Glomerular visceral epithelial cell (primary cell): ENCODE results near the gene RIPK1.
A peak's percentile ranks its signal among the peaks of the same experiment; 100 is the strongest.
"Not testable (repeated sequence)": the region's sequence is repeated elsewhere in the genome, so short reads cannot be mapped to it uniquely, and the experiment has no call there.

Source experiments
- DNase-seq: peaks from one replicate; pipeline ENCODE4 v3.0.0-alpha.2; 2016; ENCODE audit errors: extremely low spot score

RIPK1 gene

DNA sequence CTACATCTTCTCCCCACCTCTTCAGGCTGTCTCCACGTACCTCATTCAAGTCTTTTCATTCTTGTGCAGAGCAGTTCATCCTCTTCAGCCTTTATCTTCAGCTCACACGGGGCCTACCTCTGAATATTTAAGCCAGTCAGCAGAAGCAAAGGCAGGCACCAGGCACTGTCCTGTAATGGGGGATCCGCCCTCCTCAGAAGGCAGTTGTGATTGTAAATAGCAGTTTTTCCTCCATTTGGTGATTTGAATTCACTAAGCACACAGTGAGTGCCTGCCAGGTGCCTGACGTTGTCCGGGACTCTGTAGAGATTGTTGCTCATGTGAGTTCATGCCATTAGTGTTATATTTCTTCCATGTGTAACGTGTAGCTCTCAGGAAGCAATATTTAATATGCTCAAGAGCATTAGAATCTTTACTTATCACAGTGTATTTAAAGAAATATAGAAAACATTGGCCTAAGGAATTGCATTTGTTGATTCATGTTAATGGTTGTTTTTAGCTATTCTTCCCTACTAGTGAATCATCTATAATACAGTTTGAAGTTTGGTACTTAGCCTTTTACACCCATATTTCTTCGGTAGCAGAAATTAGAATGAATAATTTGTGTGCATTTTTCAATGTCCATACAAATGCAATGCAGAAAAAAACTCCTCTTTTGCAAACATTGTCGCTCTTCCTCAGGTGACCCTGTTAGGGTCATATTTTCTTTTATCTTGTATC, 68.2 kb downstream of the RIPK1 start:
- no peak for DNase-seq

DNA sequence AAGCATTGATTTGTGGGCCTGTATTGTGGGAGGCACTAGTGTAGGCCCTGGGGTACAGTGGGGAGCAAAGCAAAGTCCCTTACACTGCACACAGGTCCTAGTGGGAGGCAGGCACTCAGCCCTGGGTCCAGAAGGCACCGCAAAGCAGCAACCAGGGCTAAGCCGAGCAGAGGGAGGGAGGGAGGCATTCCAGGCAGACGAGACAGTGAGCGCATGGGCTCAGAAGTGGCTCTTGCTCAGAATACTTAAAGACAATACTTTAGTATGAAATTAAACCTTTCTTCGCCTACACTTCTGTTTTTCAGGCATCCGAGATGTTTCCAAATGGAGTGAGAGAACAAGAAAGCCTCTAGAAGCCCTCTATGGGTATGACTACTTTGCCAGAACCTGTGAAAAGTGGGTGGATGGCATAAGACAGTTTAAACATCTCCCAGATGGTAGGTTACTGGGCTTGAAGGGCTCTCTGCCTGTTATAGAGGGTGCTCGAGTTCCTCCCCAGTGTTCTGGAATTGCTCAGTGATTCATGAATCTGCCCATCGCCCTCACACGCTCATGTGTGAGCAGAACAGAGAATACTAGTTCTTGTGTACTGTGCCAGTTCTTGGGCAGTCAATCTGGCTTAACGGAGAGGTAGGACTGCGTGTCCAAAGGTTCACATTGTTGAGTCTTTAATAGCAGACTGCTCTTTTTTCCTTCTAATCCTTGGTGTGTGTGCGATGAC, 68.9 kb downstream of the RIPK1 start:
- peak; percentile 46 for DNase-seq

DNA sequence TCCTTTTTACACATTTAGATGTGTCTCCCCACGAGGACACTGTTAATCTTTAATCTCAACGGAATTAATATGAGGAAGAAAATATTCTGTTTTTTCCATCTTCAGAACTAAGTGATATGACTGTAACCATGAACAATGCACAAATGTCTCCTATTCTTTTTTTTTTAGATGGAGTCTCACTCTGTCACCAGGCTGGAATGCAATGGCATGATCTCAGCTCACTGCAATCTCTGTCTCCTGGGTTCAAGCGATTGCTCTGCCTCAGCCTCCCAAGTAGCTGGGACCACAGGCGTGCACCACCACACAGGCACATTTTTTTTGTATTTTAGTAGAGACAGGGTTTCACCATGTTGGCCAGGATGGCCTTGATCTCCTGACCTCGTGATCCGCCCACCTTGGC, 69.6 kb downstream of the RIPK1 start:
- peak; percentile 32 for DNase-seq

GRCh38 chr6:3138341-3138740, 70.0 kb downstream of the RIPK1 start:
- DNase-seq: no peak

GRCh38 chr6:3139090-3139903, 71.0 kb downstream of the RIPK1 start:
- DNase-seq: peak; percentile 76

- DNase-seq: no peak
Observed at GRCh38 chr6:3140201-3140600, 71.9 kb downstream of the RIPK1 start.

DNA sequence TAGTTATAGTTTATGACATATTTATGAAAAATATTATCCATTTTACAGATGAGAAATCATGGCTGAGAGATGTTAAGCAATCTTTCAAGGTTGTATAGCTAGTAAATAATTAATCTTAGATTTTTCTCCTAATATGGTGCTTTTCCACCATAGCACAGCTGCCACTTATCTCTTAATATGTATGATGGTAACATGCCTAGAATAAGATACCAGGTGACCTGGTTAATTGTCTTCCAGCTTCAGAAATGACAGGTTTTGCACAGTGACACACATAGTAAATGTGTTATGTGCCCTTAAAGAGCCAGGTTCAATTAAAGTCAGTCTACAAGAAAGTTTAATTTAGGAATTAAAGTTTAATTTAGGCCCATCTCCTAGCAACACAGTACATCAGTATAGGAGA, 74.2 kb downstream of the RIPK1 start:
- no peak for DNase-seq

DNA sequence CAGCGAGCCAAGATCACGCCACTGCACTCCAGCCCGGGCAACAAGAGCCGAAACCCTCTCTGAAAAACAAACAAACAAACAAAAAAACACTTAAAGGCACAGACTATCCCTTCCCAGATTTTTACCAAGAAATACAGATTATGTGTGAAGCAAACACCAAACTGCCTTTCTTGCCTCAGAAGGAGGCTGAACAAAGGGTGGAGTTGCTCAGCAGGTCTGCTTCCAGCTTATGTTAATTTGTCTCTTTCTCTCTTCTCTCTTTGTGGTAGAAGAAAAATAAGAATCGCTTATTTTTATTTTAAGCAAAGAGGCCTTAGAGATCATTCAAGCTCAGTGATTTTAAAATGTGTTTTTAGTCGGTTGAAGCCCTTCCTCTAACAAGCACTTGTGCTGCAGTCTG, 74.9 kb downstream of the RIPK1 start:
- DNase-seq: no peak

GRCh38 chr6:3144571-3144970, 76.3 kb downstream of the RIPK1 start:
- no peak for DNase-seq

DNA sequence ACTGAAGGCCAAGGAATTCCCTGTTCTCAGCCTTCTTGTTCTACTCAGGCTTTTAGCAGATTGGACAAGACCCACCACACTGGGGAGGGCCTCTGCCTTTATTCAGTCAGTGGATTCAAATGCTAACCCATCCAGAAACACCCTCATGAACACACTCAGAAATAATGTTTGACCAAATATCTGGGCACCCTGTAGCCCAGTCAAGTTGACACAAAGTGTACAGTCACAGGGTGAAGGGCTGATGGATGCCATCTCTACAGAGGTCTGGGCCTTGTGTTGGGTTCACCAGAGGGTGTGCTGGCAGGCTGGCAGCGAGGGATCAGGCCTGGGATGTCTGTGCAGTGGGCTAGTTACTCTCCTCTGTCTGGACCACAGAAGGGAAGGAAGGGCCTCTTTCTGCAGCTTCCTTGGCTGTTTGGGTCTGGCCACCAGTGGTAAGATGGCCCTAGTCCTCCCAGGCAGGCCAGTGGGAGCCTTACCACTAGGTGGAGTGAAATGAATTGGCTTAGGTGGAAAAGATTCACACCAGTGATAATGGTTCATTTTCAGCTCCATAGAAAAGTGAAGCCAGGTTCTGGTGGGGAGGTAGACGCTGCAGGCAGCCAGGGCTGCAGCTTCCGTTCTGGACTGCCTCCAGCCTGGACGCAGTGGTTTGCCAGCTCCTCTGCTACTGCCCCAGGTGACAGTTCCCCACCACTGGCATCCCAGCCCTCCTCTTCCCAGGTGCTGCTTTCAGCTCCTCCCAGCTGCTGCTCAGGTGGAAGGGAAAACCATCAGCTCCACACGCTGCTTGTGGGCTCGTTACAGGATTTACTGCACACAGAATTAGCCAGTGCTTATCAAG, 79.8 kb downstream of the RIPK1 start:
- DNase-seq: no peak

GRCh38 chr6:3151691-3152090, 83.4 kb downstream of the RIPK1 start:
- no peak for DNase-seq

DNA sequence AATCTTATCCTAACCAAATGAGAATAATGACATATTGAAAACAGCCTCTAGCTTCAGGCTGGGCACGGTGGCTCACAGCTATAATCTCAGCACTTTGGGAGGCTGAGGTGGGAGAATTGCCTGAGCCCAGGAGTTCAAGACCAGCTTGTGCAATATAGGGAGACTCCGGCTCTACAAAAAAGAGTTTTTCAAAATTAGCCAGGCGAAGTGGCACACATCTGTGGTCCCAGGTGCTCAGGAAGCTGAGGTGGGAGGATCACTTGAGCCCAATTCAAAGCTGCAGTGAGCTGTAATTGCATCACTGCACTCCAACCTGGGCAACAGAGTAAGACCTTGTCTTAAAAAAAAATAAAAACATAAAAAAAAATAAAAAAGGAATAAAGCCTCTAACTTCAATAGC, 84.4 kb downstream of the RIPK1 start:
- DNase-seq: no peak

GRCh38 chr6:3155416-3155815, 87.1 kb downstream of the RIPK1 start:
- DNase-seq: not testable (repeated sequence)

- DNase-seq: not testable (repeated sequence)
Observed at GRCh38 chr6:3156184-3157130, 88.2 kb downstream of the RIPK1 start.

- DNase-seq: peak; percentile 87
Observed at GRCh38 chr6:3157131-3157933, 89.0 kb downstream of the RIPK1 start, which contains the start of gene TUBB2A. Gene TUBB2A (minus strand): TSS chr6:3157544. CDS start chr6:3157463, 81 bp downstream.

- DNase-seq: no peak
Observed at GRCh38 chr6:3159805-3160781, 91.8 kb downstream of the RIPK1 start.

DNA sequence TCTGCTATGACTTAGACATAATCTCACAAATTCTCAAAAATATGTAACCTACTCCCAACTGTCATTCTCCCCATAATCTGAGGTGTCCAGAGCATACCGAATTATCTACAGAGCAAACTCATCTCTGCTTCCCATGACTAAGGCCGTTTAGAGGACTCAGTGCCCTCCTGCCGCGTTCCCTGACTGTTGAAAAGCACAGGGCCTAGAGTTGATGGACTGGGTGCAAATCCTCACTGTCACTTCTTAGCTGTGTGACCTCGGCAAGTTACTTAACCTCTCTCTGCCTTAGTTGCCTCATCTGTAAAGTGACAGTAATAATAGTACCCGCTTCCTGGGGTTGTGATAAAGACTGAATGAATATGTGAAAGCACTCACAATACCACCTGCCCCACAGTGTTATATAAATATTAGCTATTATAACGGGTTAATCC, 93.8 kb downstream of the RIPK1 start:
- no peak for DNase-seq

DNA sequence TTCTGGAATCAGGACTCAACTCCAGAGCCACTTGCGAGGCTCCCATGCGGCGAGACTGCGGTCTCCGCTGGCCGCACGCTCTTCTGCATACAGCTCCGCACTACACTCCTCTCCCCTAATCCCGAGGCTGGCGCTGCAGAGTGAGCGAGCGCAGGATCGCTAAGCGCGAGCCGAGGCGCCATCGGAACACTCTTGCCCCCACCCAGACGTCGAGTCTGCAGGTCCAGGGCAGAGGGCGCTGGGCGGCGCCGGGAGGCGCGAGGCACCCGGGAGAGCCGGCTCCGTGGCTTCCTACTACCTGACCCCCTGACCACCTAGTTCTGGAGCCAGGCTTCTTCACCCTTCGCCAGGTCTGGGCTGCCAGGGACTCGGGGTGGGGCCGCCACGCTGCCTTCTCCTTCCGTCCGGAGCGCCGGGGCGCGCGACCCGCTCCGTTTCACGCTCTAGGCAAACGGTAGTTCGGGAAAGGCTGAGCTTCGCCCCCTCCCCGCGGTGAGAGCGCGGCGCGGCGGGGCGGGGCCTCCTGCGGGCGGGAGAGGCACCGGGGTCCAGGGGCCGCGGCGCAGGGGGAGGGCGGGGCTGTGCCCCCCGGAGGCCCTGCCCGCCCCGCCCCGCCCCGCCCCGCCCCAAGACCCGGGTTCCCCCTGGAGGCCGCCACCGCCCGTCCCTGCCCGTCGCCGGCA, 94.4 kb downstream of the RIPK1 start:
- peak; percentile 77 for DNase-seq
